NB4 (cell line): ENCODE measurements around the gene KCNH6.

Source experiments
- DNase-seq: peaks from one replicate; pipeline ENCODE4 v3.0.0; 2010; ENCODE audit warnings: low read depth
- H3K4me3 ChIP-seq: one replicate; pipeline ENCODE4 v1.5.1; 2011; ENCODE audit warnings: mild to moderate bottlenecking, low read depth, low read length, moderate library complexity
- CTCF ChIP-seq: IDR thresholded peaks from one replicate; pipeline ENCODE4 v1.5.1; 2012; ENCODE audit warnings: low read depth, low read length
- MAX ChIP-seq: IDR thresholded peaks from 2 replicates; pipeline ENCODE4 v1.6.1; 2011; ENCODE audit warnings: low read depth, low read length
- MYC ChIP-seq: IDR thresholded peaks from 2 replicates; pipeline ENCODE4 v1.6.1; 2011; ENCODE audit warnings: low read depth, low read length
- POLR2A ChIP-seq: IDR thresholded peaks from 2 replicates; pipeline ENCODE4 v1.6.1; 2011; ENCODE audit warnings: mild to moderate bottlenecking; ENCODE audit not compliant: insufficient read length; ENCODE audit errors: extremely low read depth

Gene KCNH6

GRCh38 chr17:63523253-63523855 lies at the start of gene KCNH6:
KCNH6 (plus strand) TSS chr17:63523358; CDS start chr17:63523414, 56 bp downstream.
- no peak within 1 kb of the TSS for H3K4me3 ChIP-seq
- no peak for DNase-seq
- TF ChIP-seq CTCF (no peak), POLR2A (no peak), MAX (no peak), MYC (no peak)

GRCh38 chr17:63474174-63474573 lies 49.0 kb upstream of the KCNH6 start:
- H3K4me3 ChIP-seq = no peak overlapping the region

GRCh38 chr17:63474586-63475460 lies 48.3 kb upstream of the KCNH6 start:
- DNase-seq = no peak
- TF ChIP-seq POLR2A (no peak), MAX (no peak), MYC (no peak), CTCF (no peak)

More at GRCh38 chr17:63474174-63474573, 49.0 kb upstream of the KCNH6 start:
- TF ChIP-seq POLR2A (no peak), MAX (no peak), MYC (no peak), CTCF (no peak)
- DNase-seq = no peak

GRCh38 chr17:63475491-63476412 lies 47.4 kb upstream of the KCNH6 start:
- no peak overlapping the region for H3K4me3 ChIP-seq

More at GRCh38 chr17:63474586-63475460, 48.3 kb upstream of the KCNH6 start:
- no peak overlapping the region for H3K4me3 ChIP-seq

More at GRCh38 chr17:63475491-63476412, 47.4 kb upstream of the KCNH6 start:
- DNase-seq = no peak
- TF ChIP-seq MYC = no peak
- no peak for TF ChIP-seq MAX
- no peak for TF ChIP-seq POLR2A
- TF ChIP-seq CTCF = no peak
